Fibroblast of mammary gland (primary cell): ENCODE measurements around the gene ARHGAP8.
A peak's percentile ranks its signal among the peaks of the same experiment; 100 is the strongest.

Source experiments
- DNase-seq: peaks from one replicate; pipeline ENCODE4 v3.0.0-alpha.2; 2010; ENCODE audit warnings: low read depth
- H3K4me3 ChIP-seq: 2 replicates; pipeline ENCODE4 v1.5.1; 2011; ENCODE audit warnings: low read depth, mild to moderate bottlenecking, low read length, moderate library complexity; ENCODE audit not compliant: control insufficient read depth
- CTCF ChIP-seq: conservative IDR thresholded peaks from 2 replicates; pipeline ENCODE4 v1.5.1; 2011; ENCODE audit warnings: low read depth, low read length, inconsistent platforms; ENCODE audit not compliant: control insufficient read depth, insufficient read depth

ARHGAP8 gene

GRCh38 chr22:44865193-44866057 lies 113.0 kb downstream of the ARHGAP8 start:
- no peak for TF ChIP-seq CTCF
- no peak overlapping the region for H3K4me3 ChIP-seq
- no peak for DNase-seq

- no peak for TF ChIP-seq CTCF
- no peak overlapping the region for H3K4me3 ChIP-seq
- DNase-seq: no peak
Measured at GRCh38 chr22:44869196-44869595, 116.8 kb downstream of the ARHGAP8 start.

- peak; percentile 27 for DNase-seq
- no peak for TF ChIP-seq CTCF
- H3K4me3 ChIP-seq: no peak overlapping the region
Measured at GRCh38 chr22:44870021-44870420, 117.6 kb downstream of the ARHGAP8 start.

- no peak for TF ChIP-seq CTCF
- H3K4me3 ChIP-seq: no peak overlapping the region
- no peak for DNase-seq
Measured at GRCh38 chr22:44871782-44872181, 119.4 kb downstream of the ARHGAP8 start.

GRCh38 chr22:44876921-44877320 lies 124.5 kb downstream of the ARHGAP8 start:
- DNase-seq: no peak
- H3K4me3 ChIP-seq: no peak overlapping the region
- TF ChIP-seq CTCF: no peak

DNA sequence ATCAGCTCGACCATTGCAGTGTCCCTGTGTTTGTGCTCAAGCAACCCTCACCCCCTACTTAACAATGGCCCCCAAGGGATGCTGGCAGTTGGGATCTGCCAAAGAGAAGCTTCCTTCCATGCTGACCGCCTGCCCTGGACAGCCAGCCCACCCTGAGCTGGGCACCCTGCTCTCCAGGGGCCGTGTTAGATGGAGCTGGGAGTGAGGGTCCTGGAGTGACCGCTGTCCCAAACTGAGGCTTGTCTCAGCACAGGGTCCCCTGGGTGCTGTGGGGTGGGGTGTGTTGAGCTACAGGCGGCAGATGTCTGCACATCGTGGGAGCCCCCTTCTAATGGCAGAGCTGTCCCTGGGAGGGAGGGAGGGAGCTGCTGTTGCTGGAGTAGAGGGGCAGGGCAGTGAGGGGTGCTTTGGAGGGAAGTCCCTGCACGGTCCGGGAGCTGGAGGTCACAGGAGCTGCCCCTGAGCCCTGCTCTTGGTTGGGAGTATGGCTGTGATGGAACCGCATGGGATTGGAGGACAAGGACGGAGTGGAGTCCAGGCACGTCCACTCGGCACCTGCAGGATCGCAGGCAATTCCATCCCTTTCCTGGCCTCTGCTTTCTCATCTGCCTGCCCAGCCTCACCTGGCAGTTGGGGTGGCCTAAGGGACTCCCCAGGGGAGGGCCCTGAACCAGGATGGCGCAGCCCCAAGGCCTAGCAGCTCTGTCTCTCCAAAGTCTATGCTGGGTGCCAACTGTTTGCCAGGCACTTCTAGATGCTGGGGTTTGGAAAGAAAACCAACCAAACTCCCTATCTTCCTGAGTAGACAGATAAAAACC lies 126.3 kb downstream of the ARHGAP8 start:
- no peak for TF ChIP-seq CTCF
- DNase-seq: no peak
- no peak overlapping the region for H3K4me3 ChIP-seq
